OCI-LY1 (cell line): ENCODE results near the gene SDHC.

ENCODE experiments used
- H2AFZ ChIP-seq: fragments of 200-600 bp; sonication (generic), shearing (Covaris generic); 2 replicates; pipeline ENCODE4 v1.6.0; 2014; ENCODE audit warnings: antibody characterized with exemption, mild to moderate bottlenecking, low read length
- H3F3A ChIP-seq: fragments of 200-600 bp; sonication (generic), shearing (Covaris generic); 2 replicates; pipeline ENCODE4 v1.6.0; 2014; ENCODE audit warnings: mild to moderate bottlenecking, antibody characterized with exemption, low read length, moderate library complexity; ENCODE audit not compliant: insufficient read depth
- H3K27ac ChIP-seq: fragments of 200-600 bp; sonication (generic); 2 replicates; pipeline ENCODE4 v1.5.1; 2014; ENCODE audit warnings: low read length, mixed run types, mild to moderate bottlenecking, low read depth; ENCODE audit not compliant: poor library complexity, severe bottlenecking
- H3K27me3 ChIP-seq: fragments of 200-600 bp; sonication (generic); 2 replicates; pipeline ENCODE4 v1.6.0; 2014; ENCODE audit warnings: antibody characterized with exemption, mild to moderate bottlenecking, low read length, moderate library complexity; ENCODE audit not compliant: insufficient read depth
- H3K36me3 ChIP-seq: fragments of 200-600 bp; sonication (generic); 2 replicates; pipeline ENCODE4 v1.6.1; 2014; ENCODE audit warnings: mild to moderate bottlenecking, antibody characterized with exemption, low read length, moderate library complexity, mixed read lengths; ENCODE audit not compliant: insufficient read depth
- H3K4me1 ChIP-seq: fragments of 200-600 bp; sonication (generic); 2 replicates; pipeline ENCODE4 v1.5.1; 2014; ENCODE audit warnings: mild to moderate bottlenecking, low read length, moderate library complexity; ENCODE audit not compliant: insufficient read depth, severe bottlenecking
- H3K4me2 ChIP-seq: fragments of 200-600 bp; sonication (generic), shearing (Covaris generic); 2 replicates; pipeline ENCODE4 v1.6.1; 2014; ENCODE audit warnings: low read length
- H3K4me3 ChIP-seq: fragments of 200-600 bp; sonication (generic); 2 replicates; pipeline ENCODE4 v1.5.1; 2014; ENCODE audit warnings: low read length, low read depth, mild to moderate bottlenecking, mixed read lengths; ENCODE audit not compliant: poor library complexity, severe bottlenecking
- H3K79me2 ChIP-seq: fragments of 200-600 bp; shearing (Covaris generic); 2 replicates; pipeline ENCODE4 v1.6.1; 2016; ENCODE audit warnings: mixed run types, low read length, mixed read lengths; ENCODE audit not compliant: insufficient read depth
- H3K9ac ChIP-seq: fragments of 200-600 bp; sonication (generic), shearing (Covaris generic); 2 replicates; pipeline ENCODE4 v1.6.1; 2014; ENCODE audit warnings: mild to moderate bottlenecking, low read length, mixed read lengths
- H3K9me2 ChIP-seq: fragments of 200-600 bp; sonication (generic), shearing (Covaris generic); 2 replicates; pipeline ENCODE4 v1.6.1; 2014; ENCODE audit warnings: low read depth, mild to moderate bottlenecking, low read length, mixed read lengths
- H3K9me3 ChIP-seq: fragments of 200-600 bp; shearing (Covaris generic); 2 replicates; pipeline ENCODE4 v1.6.1; 2014; ENCODE audit warnings: low read length, mixed read lengths
- H4K20me1 ChIP-seq: fragments of 200-600 bp; sonication (generic), shearing (Covaris generic); 2 replicates; pipeline ENCODE4 v1.6.0; 2016; ENCODE audit warnings: mild to moderate bottlenecking, low read length; ENCODE audit not compliant: insufficient read depth
- CTCF ChIP-seq: fragments of 200-600 bp; sonication (generic), shearing (Covaris generic); IDR thresholded peaks from 2 replicates; pipeline ENCODE4 v1.5.1; 2017; ENCODE audit warnings: mild to moderate bottlenecking, antibody characterized with exemption, low read length, moderate library complexity, mixed read lengths
- EZH2 ChIP-seq: fragments of 200-600 bp; sonication (generic), shearing (Covaris generic); IDR thresholded peaks from 2 replicates; pipeline ENCODE4 v1.8.0; 2017; ENCODE audit warnings: borderline replicate concordance, mixed run types, mild to moderate bottlenecking, antibody characterized with exemption, low read length, moderate library complexity, mixed read lengths

SDHC gene

GRCh38 chr1:161324020-161324419 lies 9.8 kb downstream of the SDHC start:
- Histone ChIP-seq H3K4me2 (no peak overlapping the region), H2AFZ (no peak overlapping the region), H3K4me3 (no peak overlapping the region), H4K20me1 (no peaks in the 10 kb centered on the region), H3K27ac (no peak overlapping the region), H3K9ac (no peak overlapping the region), H3K9me2 (no peaks in the 10 kb centered on the region), H3F3A (no peaks in the 10 kb centered on the region), H3K9me3 (no peaks in the 10 kb centered on the region), H3K79me2 (no peaks in the 10 kb centered on the region; the same call in 1 of the 2 replicates), H3K27me3 (no peaks in the 10 kb centered on the region), H3K36me3 (peaks cover 46% of the 10 kb centered on the region), H3K4me1 (no peaks in the 10 kb centered on the region)
- TF ChIP-seq EZH2 (no peak), CTCF (no peak)

DNA sequence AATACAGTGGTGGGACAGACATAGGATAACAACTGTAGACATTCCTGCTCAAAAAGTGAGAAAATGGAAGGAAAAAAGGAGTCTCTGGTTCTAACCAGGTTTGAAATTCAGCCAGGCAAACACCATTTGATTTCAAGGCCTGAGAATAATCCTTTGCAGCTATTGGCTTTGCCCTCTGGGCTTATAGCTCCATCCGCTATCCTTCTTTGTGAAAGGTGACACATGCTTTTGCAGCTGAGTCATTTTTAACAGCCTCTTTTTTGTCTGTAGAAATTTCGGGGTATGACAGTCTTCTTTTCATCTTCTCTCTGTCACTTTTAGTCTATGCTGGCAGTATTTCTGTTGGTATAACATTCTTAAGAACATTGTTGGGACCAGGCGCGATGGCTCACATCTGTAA lies 16.2 kb downstream of the SDHC start:
- H2AFZ ChIP-seq: no peak overlapping the region
- no peaks in the 10 kb centered on the region for H3K79me2 ChIP-seq
- H4K20me1 ChIP-seq: no peaks in the 10 kb centered on the region
- H3K9me2 ChIP-seq: no peaks in the 10 kb centered on the region
- no peaks in the 10 kb centered on the region for H3K27me3 ChIP-seq
- no peaks in the 10 kb centered on the region for H3K4me1 ChIP-seq
- TF ChIP-seq CTCF (no peak), EZH2 (no peak)
- peaks cover 66% of the 10 kb centered on the region for H3K36me3 ChIP-seq
- H3K9ac ChIP-seq: no peak overlapping the region
- no peak overlapping the region for H3K4me2 ChIP-seq
- H3F3A ChIP-seq: no peaks in the 10 kb centered on the region
- no peaks in the 10 kb centered on the region for H3K9me3 ChIP-seq
- H3K27ac ChIP-seq: no peak overlapping the region
- H3K4me3 ChIP-seq: no peak overlapping the region

GRCh38 chr1:161333166-161333565 lies 19.0 kb downstream of the SDHC start:
- Histone ChIP-seq H3K36me3 (peaks cover 62% of the 10 kb centered on the region), H3K79me2 (no peaks in the 10 kb centered on the region)
- TF ChIP-seq EZH2: no peak
- no peak for TF ChIP-seq CTCF

More at GRCh38 chr1:161333166-161333565, 19.0 kb downstream of the SDHC start:
- Histone ChIP-seq H3K9me3 (no peaks in the 10 kb centered on the region), H2AFZ (no peak overlapping the region), H3K27ac (no peak overlapping the region), H3K9me2 (no peaks in the 10 kb centered on the region), H3F3A (no peaks in the 10 kb centered on the region), H3K4me2 (no peak overlapping the region), H4K20me1 (no peaks in the 10 kb centered on the region), H3K4me1 (no peaks in the 10 kb centered on the region), H3K9ac (no peak overlapping the region), H3K27me3 (no peaks in the 10 kb centered on the region), H3K4me3 (no peak overlapping the region)
